GM12878 (cell line): Measurements from ENCODE around the gene RASL12.

Experiments used
- CTCF ChIP-seq, 3 experiments: IDR thresholded peaks in 2 of 3; conservative IDR thresholded peaks in 1 of 3; 2 replicates each; pipeline ENCODE4 v1.5.1; 2011; ENCODE audit warnings: low read depth in 3 of 3, low read length in 3 of 3, mild to moderate bottlenecking in 3 of 3, control low read depth in 2 of 3, moderate library complexity in 2 of 3, inconsistent platforms in 1 of 3, mixed read lengths in 1 of 3; ENCODE audit not compliant: control insufficient read depth in 2 of 3, insufficient read depth in 1 of 3; ENCODE audit errors: extremely low read depth in 1 of 3
- POLR2A ChIP-seq: IDR thresholded peaks from 2 replicates; pipeline ENCODE4 v1.6.1; 2011; ENCODE audit warnings: low read depth, mild to moderate bottlenecking, low read length
- SP1 ChIP-seq: IDR thresholded peaks from one replicate; pipeline ENCODE4 v1.6.1; 2011; ENCODE audit warnings: low read depth, low read length
- SPI1 ChIP-seq: IDR thresholded peaks from 2 replicates; pipeline ENCODE4 v1.6.1; 2011; ENCODE audit warnings: low read depth, mild to moderate bottlenecking, low read length, moderate library complexity, borderline replicate concordance; ENCODE audit not compliant: insufficient read depth
- TF ChIP-seq, protein P1 (sequence below): fragments of 450-650 bp; IDR thresholded peaks from 2 replicates; pipeline ENCODE4 v1.6.1; 2016; ENCODE audit warnings: mild to moderate bottlenecking, moderate library complexity, borderline replicate concordance
- TF ChIP-seq, protein P2 (sequence below): fragments of 450-650 bp; IDR thresholded peaks from 2 replicates; pipeline ENCODE4 v1.6.1; 2016; ENCODE audit warnings: mild to moderate bottlenecking

DNA sequence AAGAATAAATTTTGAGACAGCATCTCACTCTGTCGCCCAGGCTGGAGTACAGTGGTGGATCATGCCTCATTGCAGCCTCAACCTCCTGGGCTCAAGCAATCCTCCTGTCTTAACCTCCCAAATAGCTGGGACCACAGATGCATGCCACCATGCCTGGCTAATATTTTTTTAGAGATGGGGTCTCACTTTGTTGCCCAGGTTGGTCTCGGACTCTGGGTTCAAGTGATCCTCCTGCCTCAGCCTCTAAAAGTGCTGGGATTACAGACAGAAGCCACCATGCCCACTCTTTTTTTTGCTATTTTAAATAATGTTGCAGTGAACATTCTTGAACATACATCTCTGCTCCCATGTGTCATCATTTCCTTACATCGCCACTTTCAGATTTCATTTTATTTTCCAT is 29.4 kb downstream of the RASL12 start:
- TF ChIP-seq SP1: no peak
- no peak for TF ChIP-seq CTCF (IDR thresholded peaks at IDR 0.05 in 2 of 3, conservative IDR thresholded peaks at IDR 0.05 in 1 of 3; ENCODE audit: control insufficient read depth in 2 of 3, extremely low read depth in 1 of 3, insufficient read depth in 1 of 3, low read depth in 3 of 3, low read length in 3 of 3)
- TF ChIP-seq, protein P1, sequence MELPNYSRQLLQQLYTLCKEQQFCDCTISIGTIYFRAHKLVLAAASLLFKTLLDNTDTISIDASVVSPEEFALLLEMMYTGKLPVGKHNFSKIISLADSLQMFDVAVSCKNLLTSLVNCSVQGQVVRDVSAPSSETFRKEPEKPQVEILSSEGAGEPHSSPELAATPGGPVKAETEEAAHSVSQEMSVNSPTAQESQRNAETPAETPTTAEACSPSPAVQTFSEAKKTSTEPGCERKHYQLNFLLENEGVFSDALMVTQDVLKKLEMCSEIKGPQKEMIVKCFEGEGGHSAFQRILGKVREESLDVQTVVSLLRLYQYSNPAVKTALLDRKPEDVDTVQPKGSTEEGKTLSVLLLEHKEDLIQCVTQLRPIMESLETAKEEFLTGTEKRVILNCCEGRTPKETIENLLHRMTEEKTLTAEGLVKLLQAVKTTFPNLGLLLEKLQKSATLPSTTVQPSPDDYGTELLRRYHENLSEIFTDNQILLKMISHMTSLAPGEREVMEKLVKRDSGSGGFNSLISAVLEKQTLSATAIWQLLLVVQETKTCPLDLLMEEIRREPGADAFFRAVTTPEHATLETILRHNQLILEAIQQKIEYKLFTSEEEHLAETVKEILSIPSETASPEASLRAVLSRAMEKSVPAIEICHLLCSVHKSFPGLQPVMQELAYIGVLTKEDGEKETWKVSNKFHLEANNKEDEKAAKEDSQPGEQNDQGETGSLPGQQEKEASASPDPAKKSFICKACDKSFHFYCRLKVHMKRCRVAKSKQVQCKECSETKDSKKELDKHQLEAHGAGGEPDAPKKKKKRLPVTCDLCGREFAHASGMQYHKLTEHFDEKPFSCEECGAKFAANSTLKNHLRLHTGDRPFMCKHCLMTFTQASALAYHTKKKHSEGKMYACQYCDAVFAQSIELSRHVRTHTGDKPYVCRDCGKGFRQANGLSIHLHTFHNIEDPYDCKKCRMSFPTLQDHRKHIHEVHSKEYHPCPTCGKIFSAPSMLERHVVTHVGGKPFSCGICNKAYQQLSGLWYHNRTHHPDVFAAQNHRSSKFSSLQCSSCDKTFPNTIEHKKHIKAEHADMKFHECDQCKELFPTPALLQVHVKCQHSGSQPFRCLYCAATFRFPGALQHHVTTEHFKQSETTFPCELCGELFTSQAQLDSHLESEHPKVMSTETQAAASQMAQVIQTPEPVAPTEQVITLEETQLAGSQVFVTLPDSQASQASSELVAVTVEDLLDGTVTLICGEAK: no peak
- TF ChIP-seq, protein P2, sequence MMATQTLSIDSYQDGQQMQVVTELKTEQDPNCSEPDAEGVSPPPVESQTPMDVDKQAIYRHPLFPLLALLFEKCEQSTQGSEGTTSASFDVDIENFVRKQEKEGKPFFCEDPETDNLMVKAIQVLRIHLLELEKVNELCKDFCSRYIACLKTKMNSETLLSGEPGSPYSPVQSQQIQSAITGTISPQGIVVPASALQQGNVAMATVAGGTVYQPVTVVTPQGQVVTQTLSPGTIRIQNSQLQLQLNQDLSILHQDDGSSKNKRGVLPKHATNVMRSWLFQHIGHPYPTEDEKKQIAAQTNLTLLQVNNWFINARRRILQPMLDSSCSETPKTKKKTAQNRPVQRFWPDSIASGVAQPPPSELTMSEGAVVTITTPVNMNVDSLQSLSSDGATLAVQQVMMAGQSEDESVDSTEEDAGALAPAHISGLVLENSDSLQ: no peak
- TF ChIP-seq POLR2A: no peak
- no peak for TF ChIP-seq SPI1
